ENCODE measurements around the gene ZFAND3.

DNA sequence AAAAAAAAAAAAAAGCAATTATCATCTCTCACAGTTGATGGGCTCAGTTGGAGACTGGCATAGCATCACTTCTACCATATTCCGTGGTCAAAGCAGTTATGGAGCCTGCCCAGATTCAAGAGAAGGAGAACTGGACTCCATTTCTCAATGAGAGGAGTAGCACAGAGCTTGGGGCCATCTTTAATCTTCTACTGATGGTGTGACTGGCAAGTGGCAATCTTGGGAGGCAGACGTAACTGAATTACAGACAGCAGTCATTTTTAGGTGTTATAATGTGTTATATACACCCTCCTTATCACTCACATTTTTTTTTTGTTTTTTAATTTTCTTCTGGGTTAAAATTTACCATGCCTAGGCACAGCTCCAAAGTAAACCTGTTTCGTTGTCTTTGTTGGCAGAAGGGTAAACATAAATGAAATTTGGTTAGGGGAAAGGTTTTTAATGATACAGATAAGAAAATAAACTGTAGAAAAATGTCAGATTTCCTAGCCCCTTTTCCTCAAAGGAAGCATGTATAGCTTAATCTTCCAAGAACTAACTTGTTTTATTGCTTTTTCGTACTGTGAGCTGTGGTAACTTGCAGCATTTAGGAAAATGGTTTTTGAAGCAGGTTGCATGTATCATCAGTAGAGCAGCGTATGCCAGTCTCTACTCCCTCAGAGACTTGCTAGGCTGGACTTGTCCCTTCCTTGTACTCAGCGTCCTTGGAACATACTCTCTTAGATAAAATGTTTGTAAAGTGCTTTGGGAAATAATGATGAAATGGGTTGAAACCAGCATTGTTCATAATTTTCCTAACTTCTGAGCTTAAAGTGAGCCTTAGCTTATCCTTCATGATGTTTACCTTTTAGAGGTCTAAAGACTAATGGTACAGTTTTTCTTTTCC lies 25.7 kb downstream of the ZFAND3 start:
- TF ChIP-seq BHLHE40 (IDR thresholded peaks at IDR 0.05; ENCODE audit: low read depth, low read length), result no peak
- TF ChIP-seq, protein P1, sequence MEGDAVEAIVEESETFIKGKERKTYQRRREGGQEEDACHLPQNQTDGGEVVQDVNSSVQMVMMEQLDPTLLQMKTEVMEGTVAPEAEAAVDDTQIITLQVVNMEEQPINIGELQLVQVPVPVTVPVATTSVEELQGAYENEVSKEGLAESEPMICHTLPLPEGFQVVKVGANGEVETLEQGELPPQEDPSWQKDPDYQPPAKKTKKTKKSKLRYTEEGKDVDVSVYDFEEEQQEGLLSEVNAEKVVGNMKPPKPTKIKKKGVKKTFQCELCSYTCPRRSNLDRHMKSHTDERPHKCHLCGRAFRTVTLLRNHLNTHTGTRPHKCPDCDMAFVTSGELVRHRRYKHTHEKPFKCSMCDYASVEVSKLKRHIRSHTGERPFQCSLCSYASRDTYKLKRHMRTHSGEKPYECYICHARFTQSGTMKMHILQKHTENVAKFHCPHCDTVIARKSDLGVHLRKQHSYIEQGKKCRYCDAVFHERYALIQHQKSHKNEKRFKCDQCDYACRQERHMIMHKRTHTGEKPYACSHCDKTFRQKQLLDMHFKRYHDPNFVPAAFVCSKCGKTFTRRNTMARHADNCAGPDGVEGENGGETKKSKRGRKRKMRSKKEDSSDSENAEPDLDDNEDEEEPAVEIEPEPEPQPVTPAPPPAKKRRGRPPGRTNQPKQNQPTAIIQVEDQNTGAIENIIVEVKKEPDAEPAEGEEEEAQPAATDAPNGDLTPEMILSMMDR (conservative IDR thresholded peaks at IDR 0.05; ENCODE audit: low read depth, low read length), result no peak
- no peak for TF ChIP-seq POLR2A (IDR thresholded peaks at IDR 0.05; ENCODE audit: low read depth, low read length)

Data from IMR-90 (cell line).